Peyer's patch (tissue), 4 donors: Measurements from ENCODE around the gene RAD50.

Experiments used
- POLR2A ChIP-seq, 2 donors: fragments of 450-650 bp; IDR thresholded peaks; one replicate each; pipeline ENCODE4 v1.5.1; 2017; ENCODE audit warnings: antibody characterized with exemption in 2 of 2, mild to moderate bottlenecking in 2 of 2, moderate library complexity in 2 of 2
- TF ChIP-seq, protein P1 (sequence below), 6 experiments: fragments of 450-650 bp in 4 of 6; fragments of 200-600 bp in 2 of 6; sonication (generic) in 1 of 6; IDR thresholded peaks; one replicate each; pipeline ENCODE4 v1.5.1; 2017 to 2019; ENCODE audit warnings: antibody characterized with exemption in 6 of 6, mild to moderate bottlenecking in 3 of 6, moderate library complexity in 1 of 6

DNA sequence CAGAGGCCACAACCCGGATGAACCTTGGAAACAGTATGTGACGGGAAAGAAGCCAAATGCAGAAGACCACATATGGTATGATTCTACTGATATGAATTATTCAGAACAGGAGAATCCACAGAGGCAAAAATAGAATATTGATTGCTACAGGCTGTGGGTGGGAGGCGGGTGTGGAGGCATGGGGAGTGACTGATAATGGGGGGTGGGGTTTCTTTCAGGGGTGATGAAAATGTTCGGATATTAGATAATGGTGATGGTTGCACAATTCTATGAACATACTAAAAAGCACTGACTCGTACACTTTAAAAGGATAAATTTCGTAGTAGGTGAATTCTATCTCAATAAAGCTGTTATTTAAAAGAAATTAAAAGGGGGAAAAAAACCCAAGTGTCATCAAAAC, 127.7 kb downstream of the RAD50 start:
- TF ChIP-seq, protein P1, sequence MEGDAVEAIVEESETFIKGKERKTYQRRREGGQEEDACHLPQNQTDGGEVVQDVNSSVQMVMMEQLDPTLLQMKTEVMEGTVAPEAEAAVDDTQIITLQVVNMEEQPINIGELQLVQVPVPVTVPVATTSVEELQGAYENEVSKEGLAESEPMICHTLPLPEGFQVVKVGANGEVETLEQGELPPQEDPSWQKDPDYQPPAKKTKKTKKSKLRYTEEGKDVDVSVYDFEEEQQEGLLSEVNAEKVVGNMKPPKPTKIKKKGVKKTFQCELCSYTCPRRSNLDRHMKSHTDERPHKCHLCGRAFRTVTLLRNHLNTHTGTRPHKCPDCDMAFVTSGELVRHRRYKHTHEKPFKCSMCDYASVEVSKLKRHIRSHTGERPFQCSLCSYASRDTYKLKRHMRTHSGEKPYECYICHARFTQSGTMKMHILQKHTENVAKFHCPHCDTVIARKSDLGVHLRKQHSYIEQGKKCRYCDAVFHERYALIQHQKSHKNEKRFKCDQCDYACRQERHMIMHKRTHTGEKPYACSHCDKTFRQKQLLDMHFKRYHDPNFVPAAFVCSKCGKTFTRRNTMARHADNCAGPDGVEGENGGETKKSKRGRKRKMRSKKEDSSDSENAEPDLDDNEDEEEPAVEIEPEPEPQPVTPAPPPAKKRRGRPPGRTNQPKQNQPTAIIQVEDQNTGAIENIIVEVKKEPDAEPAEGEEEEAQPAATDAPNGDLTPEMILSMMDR (IDR thresholded peaks at IDR 0.05), result no peak
- no peak for TF ChIP-seq POLR2A (IDR thresholded peaks at IDR 0.05)
